Bronchial epithelial cell (primary cell): ENCODE results near the gene GNAL. TPM values are rescaled to one million over a fixed set of nuclear protein-coding genes. Genes with fewer than 3 reads are reported as not detected.

Source experiments
- DNase-seq: peaks from one replicate; pipeline ENCODE4 v3.0.0-alpha.2; 2010; ENCODE audit warnings: low read depth
- FAIRE-seq: peaks from 2 replicates; lab custom pipeline; 2011; peaks lifted over from hg19 to GRCh38; lab: Jason Lieb, UNC
- H3K27me3 ChIP-seq: 2 replicates; pipeline ENCODE4 v1.5.1; 2011; ENCODE audit warnings: low read length; ENCODE audit not compliant: control insufficient read depth, insufficient read depth
- H3K36me3 ChIP-seq: 2 replicates; pipeline ENCODE4 v1.5.1; 2011; ENCODE audit warnings: low read length; ENCODE audit not compliant: control insufficient read depth, insufficient read depth
- H3K4me3 ChIP-seq: 2 replicates; pipeline ENCODE4 v1.5.1; 2011; ENCODE audit warnings: mild to moderate bottlenecking, low read depth, low read length, control low read depth
- CTCF ChIP-seq: IDR thresholded peaks from 2 replicates; pipeline ENCODE4 v1.5.1; 2011; ENCODE audit warnings: mild to moderate bottlenecking, moderate library complexity, low read length, control low read depth, inconsistent platforms; ENCODE audit not compliant: insufficient read depth, severe bottlenecking
- total RNA-seq: library from RNA; depleted of rRNA; stranded (reverse); fragments of >200 nt; gene quantifications from 2 replicates; pipeline ENCODE4 v1.2.1, GENCODE V29; 2014

The GNAL gene
- total RNA-seq, 1 donor from 2014 or later, result 10.8 TPM

GRCh38 chr18:11873670-11874340 is 184.7 kb downstream of the GNAL start:
- no peak for TF ChIP-seq CTCF
- H3K4me3 ChIP-seq, result no peak overlapping the region
- peaks cover 2% of the 10 kb centered on the region for H3K36me3 ChIP-seq
- DNase-seq, result no peak
- H3K27me3 ChIP-seq, result no peaks in the 10 kb centered on the region
- no peak for FAIRE-seq

DNA sequence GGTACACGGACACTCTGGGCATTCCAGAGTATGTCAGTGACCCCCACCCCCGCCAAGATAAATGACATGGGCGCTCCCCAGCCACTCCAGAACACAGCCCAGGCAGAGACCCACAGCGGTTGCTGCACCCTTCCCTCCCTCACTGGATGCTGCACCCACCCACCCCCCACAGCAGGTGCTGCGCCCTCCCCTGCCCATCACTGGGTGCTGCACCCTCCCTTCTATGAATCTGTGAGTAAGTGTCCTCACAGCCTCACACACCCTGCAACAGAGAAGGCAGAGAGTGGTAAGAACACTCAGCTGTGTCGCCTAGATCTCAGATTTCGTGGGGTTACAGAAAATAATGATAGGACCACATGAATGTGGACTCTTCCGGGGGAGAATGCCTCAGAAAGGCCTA is 185.6 kb downstream of the GNAL start:
- no peak for DNase-seq
- TF ChIP-seq CTCF, result no peak
- FAIRE-seq, result no peak
- Histone ChIP-seq H3K36me3 (peaks cover 2% of the 10 kb centered on the region), H3K27me3 (no peaks in the 10 kb centered on the region), H3K4me3 (no peak overlapping the region)

GRCh38 chr18:11877497-11878135 is 188.6 kb downstream of the GNAL start:
- no peak for TF ChIP-seq CTCF
- peaks cover 4% of the 10 kb centered on the region for H3K36me3 ChIP-seq
- no peak for DNase-seq
- H3K27me3 ChIP-seq, result no peaks in the 10 kb centered on the region
- FAIRE-seq, result no peak
- H3K4me3 ChIP-seq, result no peak overlapping the region

DNA sequence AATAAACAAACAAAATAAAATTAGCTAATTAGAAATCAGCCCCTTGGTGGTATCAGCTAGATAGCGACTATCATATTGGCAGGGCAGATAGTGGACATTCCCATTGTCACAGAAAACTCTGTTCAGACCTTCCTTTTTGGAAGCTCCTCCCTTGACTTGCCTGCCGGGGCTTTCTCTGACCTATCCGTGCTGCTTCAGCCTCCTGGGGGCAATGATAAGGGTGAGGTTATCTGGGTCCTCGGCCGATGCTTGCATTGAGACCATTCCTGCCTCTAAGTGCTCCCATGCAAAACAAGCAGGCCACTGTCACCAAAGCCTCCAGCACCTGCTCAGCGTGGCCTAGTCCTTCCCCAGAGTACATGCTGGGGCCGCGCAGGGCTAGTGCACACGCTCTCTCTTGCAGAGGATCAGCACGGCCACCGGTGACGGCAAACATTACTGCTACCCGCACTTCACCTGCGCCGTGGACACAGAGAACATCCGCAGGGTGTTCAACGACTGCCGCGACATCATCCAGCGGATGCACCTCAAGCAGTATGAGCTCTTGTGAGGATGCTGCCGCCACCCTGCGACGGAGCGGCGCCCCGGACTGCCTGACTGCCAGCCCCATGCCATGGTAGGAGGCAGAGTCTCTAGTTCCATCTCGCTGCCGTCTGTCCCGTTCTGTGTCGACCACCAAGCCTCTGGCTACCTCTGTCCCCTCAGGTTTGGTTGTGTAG is 191.7 kb downstream of the GNAL start:
- no peak for TF ChIP-seq CTCF
- Histone ChIP-seq H3K36me3 (peaks cover 4% of the 10 kb centered on the region), H3K4me3 (no peak overlapping the region), H3K27me3 (no peaks in the 10 kb centered on the region)
- DNase-seq (no peak), FAIRE-seq (no peak)

GRCh38 chr18:11882636-11883035 is 193.6 kb downstream of the GNAL start:
- peaks cover 10% of the 10 kb centered on the region for H3K36me3 ChIP-seq
- FAIRE-seq (no peak), DNase-seq (no peak)
- no peaks in the 10 kb centered on the region for H3K27me3 ChIP-seq
- TF ChIP-seq CTCF, result no peak
- H3K4me3 ChIP-seq, result no peak overlapping the region
